C4-2B (cell line): ENCODE data around the gene EPN3.

Experiments
- H3K27ac ChIP-seq: fragments of 450-650 bp; 2 replicates; pipeline ENCODE4 v1.5.1; 2017
- ZFX ChIP-seq: fragments of 450-650 bp; IDR thresholded peaks from 2 replicates; pipeline ENCODE4 v1.6.1; 2017
- TF ChIP-seq, protein P1 (sequence below): fragments of 450-650 bp; conservative IDR thresholded peaks from 2 replicates; pipeline ENCODE4 v1.5.1; 2017; ENCODE audit warnings: mild to moderate bottlenecking

The EPN3 gene

DNA sequence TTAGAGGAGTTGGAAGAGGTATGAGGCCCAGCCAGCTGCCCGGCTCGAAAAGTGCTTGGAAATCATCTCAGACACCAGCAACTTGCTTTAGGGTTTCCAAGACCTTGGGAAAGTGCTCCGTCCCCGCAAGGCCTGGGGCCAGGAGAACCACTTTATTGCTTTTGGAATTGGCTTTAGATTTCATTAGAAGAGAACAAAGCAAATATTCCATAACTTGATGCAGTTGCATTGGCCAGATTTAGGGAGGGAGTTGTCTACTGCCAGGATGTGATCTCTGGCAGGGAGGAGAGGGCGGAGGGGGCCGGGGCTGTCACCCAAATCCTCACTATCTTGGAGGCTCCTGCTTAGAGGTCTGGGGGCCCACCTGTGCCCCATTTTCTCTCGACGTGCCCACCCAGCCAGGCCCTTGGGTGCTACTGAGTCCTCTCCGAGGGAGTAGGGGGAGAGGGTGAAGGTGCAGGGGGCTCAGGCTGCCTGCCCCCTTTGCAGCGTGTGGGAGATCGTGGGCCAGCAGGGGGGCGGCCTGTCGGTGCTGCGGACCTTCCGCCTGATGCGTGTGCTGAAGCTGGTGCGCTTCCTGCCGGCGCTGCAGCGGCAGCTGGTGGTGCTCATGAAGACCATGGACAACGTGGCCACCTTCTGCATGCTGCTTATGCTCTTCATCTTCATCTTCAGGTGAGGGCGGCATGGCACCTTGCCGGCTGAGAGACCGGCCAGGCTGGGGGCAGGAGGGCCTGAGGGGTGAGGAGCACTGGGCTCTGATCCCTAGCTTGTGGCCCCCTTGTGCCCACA lies 58.6 kb downstream of the EPN3 start:
- peak overlapping the region; percentile 2; the same call in 1 of the 2 replicates for H3K27ac ChIP-seq
- TF ChIP-seq, protein P1, sequence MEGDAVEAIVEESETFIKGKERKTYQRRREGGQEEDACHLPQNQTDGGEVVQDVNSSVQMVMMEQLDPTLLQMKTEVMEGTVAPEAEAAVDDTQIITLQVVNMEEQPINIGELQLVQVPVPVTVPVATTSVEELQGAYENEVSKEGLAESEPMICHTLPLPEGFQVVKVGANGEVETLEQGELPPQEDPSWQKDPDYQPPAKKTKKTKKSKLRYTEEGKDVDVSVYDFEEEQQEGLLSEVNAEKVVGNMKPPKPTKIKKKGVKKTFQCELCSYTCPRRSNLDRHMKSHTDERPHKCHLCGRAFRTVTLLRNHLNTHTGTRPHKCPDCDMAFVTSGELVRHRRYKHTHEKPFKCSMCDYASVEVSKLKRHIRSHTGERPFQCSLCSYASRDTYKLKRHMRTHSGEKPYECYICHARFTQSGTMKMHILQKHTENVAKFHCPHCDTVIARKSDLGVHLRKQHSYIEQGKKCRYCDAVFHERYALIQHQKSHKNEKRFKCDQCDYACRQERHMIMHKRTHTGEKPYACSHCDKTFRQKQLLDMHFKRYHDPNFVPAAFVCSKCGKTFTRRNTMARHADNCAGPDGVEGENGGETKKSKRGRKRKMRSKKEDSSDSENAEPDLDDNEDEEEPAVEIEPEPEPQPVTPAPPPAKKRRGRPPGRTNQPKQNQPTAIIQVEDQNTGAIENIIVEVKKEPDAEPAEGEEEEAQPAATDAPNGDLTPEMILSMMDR, result no peak
- TF ChIP-seq ZFX, result no peak

DNA sequence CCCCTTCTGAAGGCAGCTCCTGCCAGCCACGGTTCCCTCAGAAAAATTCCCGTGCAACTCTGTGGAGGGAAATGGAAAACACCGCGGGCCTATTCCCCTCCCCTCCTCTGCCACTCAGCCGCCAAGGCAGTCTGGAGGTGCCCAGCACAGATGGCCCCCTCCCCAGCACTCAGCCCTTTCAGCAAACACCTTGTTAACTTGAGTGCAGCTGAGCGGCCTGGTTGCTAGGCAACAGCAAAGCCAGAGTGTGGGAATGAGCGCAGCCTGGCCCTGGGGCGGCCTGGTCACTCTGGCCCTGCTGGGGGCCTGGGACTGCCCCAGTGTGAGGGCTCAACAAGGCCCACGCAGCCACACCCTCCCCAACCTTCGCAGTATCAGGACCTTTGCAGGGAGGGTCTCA lies 60.8 kb downstream of the EPN3 start:
- no peak overlapping the region for H3K27ac ChIP-seq
- no peak for TF ChIP-seq ZFX
- TF ChIP-seq, protein P1, result no peak
